Body of pancreas (tissue), 4 donors: ENCODE results near the gene MAPK6.

Experiments used
- POLR2A ChIP-seq, 3 donors: fragments of 450-650 bp; IDR thresholded peaks; one replicate each; pipeline ENCODE4 v1.6.1; 2016; ENCODE audit warnings: antibody characterized with exemption in 3 of 3, mild to moderate bottlenecking in 2 of 3
- TF ChIP-seq, protein P1 (sequence below), 7 experiments: fragments of 450-650 bp in 4 of 7; fragments of 200-600 bp in 3 of 7; sonication (generic) in 3 of 7; IDR thresholded peaks; one replicate each; pipeline ENCODE4 v1.5.1; 2016 to 2019; ENCODE audit warnings: antibody characterized with exemption in 7 of 7

DNA sequence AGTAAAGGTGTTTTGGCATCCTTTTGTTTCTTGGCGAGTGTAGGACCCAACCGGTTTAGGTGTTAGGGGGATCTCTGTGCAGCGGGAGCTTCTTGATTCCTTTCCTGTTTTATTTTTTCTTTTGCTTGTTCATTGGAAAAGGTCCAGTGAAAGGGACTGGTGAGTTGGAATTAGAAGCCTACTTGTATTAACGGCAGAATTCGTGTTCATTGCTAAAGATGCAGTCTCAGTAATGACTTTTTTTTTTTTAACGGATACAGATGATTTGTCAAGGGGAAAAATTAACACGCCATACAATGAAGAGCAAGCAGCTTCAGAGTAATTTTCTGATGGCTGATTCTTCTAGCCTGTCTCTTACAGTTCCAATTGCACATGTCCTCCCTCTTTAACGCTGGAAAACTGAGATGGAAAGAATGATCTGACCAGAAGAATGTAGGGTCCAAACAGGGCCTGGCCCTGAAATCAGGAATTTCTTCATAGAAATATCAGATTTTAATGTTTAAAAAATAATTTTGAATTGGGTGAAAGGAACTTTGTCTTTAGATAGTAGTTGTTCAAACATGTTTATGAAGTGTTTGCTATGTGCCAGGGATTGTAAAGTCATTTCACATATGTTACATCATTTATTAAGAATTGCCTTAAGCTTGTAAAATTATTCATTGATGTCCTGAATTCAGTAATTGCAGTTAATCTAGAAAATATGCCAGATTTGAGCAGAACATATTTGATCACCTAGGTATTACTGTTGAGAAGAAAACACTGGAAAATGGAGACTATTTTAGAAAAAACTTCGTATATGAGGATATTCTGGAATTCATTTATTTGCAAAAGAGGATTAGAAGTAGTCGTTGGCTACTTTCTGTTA is 1.4 kb downstream of the MAPK6 start:
- TF ChIP-seq, protein P1, sequence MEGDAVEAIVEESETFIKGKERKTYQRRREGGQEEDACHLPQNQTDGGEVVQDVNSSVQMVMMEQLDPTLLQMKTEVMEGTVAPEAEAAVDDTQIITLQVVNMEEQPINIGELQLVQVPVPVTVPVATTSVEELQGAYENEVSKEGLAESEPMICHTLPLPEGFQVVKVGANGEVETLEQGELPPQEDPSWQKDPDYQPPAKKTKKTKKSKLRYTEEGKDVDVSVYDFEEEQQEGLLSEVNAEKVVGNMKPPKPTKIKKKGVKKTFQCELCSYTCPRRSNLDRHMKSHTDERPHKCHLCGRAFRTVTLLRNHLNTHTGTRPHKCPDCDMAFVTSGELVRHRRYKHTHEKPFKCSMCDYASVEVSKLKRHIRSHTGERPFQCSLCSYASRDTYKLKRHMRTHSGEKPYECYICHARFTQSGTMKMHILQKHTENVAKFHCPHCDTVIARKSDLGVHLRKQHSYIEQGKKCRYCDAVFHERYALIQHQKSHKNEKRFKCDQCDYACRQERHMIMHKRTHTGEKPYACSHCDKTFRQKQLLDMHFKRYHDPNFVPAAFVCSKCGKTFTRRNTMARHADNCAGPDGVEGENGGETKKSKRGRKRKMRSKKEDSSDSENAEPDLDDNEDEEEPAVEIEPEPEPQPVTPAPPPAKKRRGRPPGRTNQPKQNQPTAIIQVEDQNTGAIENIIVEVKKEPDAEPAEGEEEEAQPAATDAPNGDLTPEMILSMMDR (IDR thresholded peaks at IDR 0.05) = no peak
- no peak for TF ChIP-seq POLR2A (IDR thresholded peaks at IDR 0.05)
